HL-60 (cell line): Measurements from ENCODE around the gene JUP.

Experiments used
- DNase-seq, 2 experiments: peaks; one replicate each; pipeline ENCODE4 v3.0.0-alpha.2; 2010 to 2020; ENCODE audit warnings: low read depth in 1 of 2, low spot score in 1 of 2
- H3K27ac ChIP-seq: fragments of 250-450 bp; sonication (Bioruptor Pico); replicated peaks from 2 replicates; pipeline ENCODE4 v1.5.1; 2020; ENCODE audit warnings: mild to moderate bottlenecking, moderate library complexity
- H3K27me3 ChIP-seq: fragments of 250-450 bp; sonication (Bioruptor Pico); 2 replicates; pipeline ENCODE4 v1.5.1; 2021; ENCODE audit warnings: mild to moderate bottlenecking, moderate library complexity; ENCODE audit not compliant: insufficient read depth, poor library complexity, severe bottlenecking
- H3K4me3 ChIP-seq: replicated peaks from 2 replicates; pipeline ENCODE4 v1.5.1; 2011; ENCODE audit warnings: mild to moderate bottlenecking, control low read depth, low read length; ENCODE audit not compliant: insufficient read depth
- CTCF ChIP-seq: IDR thresholded peaks from one replicate; pipeline ENCODE4 v1.5.1; 2011; ENCODE audit warnings: low read length, control low read depth, inconsistent platforms; ENCODE audit not compliant: insufficient read depth
- GABPA ChIP-seq: IDR thresholded peaks from 2 replicates; pipeline ENCODE4 v1.6.1; 2012; ENCODE audit warnings: low read depth
- POLR2AphosphoS5 ChIP-seq: IDR thresholded peaks from 2 replicates; pipeline ENCODE4 v1.6.1; 2012; ENCODE audit warnings: low read depth
- REST ChIP-seq: IDR thresholded peaks from 2 replicates; pipeline ENCODE4 v1.6.1; 2012; ENCODE audit warnings: low read depth; ENCODE audit not compliant: insufficient replicate concordance
- SPI1 ChIP-seq: IDR thresholded peaks from 2 replicates; pipeline ENCODE4 v1.6.1; 2012; ENCODE audit warnings: low read depth, mild to moderate bottlenecking, borderline replicate concordance

The JUP gene

GRCh38 chr17:41824086-41824485 lies 37.6 kb upstream of the JUP start:
- DNase-seq = no peak
- no peak overlapping the region for H3K4me3 ChIP-seq
- no peak overlapping the region for H3K27ac ChIP-seq
- H3K27me3 ChIP-seq = no peaks in the 10 kb centered on the region
- no peak for TF ChIP-seq REST
- no peak for TF ChIP-seq GABPA
- no peak for TF ChIP-seq SPI1
- TF ChIP-seq CTCF = no peak
- no peak for TF ChIP-seq POLR2AphosphoS5

GRCh38 chr17:41823580-41823979 lies 37.1 kb upstream of the JUP start:
- Histone ChIP-seq H3K27ac (no peak overlapping the region), H3K27me3 (no peaks in the 10 kb centered on the region), H3K4me3 (no peak overlapping the region)
- TF ChIP-seq POLR2AphosphoS5 (no peak), GABPA (no peak), SPI1 (no peak), CTCF (no peak), REST (no peak)
- DNase-seq = no peak

- no peaks in the 10 kb centered on the region for H3K27me3 ChIP-seq
- no peak for TF ChIP-seq POLR2AphosphoS5
- no peak for DNase-seq
- no peak overlapping the region for H3K27ac ChIP-seq
- no peak overlapping the region for H3K4me3 ChIP-seq
These were observed 36.6 kb upstream of the JUP start for GRCh38 chr17:41823141-41823524.

GRCh38 chr17:41822216-41823140 lies 36.0 kb upstream of the JUP start:
- Histone ChIP-seq H3K27me3 (no peaks in the 10 kb centered on the region), H3K4me3 (no peak overlapping the region), H3K27ac (no peak overlapping the region)
- no peak for DNase-seq
- TF ChIP-seq SPI1 (no peak), CTCF (no peak), REST (no peak), POLR2AphosphoS5 (no peak), GABPA (no peak)
